ENCODE measurements around the gene DSE.

GRCh38 chr6:116364321-116364720 lies 6.4 kb upstream of the DSE start:
- TF ChIP-seq TAF1 (IDR thresholded peaks at IDR 0.05; ENCODE audit: low read depth, low read length) (no peak), POLR2A (IDR thresholded peaks at IDR 0.05; ENCODE audit: low read depth, low read length) (no peak), POLR2AphosphoS5 (IDR thresholded peaks at IDR 0.05; ENCODE audit: low read depth, low read length) (no peak), POU2F2 (IDR thresholded peaks at IDR 0.05; ENCODE audit: low read depth, low read length) (no peak), SPI1 (IDR thresholded peaks at IDR 0.05; ENCODE audit: low read depth, low read length) (no peak), PAX5 (IDR thresholded peaks at IDR 0.05; ENCODE audit: insufficient read depth, low read length, severe bottlenecking) (no peak)
